Measurements from ENCODE around the gene CAV1.

Gene CAV1

GRCh38 chr7:116532102-116532688, 7.4 kb downstream of the CAV1 start:
- no peak for DNase-seq

- no peak for DNase-seq
These were observed 10.0 kb downstream of the CAV1 start for GRCh38 chr7:116534790-116535189.

DNA sequence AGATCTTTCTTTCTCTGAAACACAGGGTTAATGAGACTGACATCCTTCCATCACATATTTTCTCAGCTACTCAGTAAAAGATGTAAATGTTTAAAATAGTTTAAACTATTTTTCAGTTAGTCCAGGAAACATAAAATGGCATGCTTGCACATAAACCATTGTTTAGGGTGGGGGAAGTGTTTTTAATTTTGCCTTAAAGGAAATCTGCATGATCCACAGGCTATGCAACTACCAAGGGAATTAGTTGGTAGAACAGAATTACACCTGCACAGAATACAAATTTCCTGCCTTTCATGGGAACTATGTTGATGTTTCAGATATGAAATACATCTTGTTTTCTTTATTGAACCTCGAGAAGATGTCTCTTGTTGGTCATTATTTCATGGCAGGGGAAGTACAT, 10.6 kb downstream of the CAV1 start:
- no peak for DNase-seq

GRCh38 chr7:116538138-116538537, 13.3 kb downstream of the CAV1 start:
- DNase-seq: no peak

DNA sequence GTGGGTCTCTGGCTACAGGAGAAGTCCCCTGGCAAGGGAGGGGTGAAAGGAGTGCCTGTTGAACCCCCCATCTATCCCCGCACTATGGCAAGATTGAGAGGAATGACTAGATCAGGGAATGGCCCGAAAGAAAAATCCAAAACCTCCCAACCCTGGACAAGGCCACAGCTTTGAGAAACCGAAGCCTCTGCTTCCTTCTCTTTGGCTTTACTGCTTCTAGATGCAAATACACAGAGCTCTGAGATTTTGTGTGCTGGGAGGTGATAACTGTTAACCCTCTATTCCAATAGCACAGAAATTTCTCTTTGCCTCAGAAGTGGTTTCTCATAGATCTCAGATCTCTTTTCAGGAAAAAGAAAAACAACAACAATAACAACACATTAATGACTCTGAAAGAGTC, 15.0 kb downstream of the CAV1 start:
- DNase-seq: no peak

- no peak for DNase-seq
These were observed 15.9 kb downstream of the CAV1 start for GRCh38 chr7:116540743-116541142.

DNA sequence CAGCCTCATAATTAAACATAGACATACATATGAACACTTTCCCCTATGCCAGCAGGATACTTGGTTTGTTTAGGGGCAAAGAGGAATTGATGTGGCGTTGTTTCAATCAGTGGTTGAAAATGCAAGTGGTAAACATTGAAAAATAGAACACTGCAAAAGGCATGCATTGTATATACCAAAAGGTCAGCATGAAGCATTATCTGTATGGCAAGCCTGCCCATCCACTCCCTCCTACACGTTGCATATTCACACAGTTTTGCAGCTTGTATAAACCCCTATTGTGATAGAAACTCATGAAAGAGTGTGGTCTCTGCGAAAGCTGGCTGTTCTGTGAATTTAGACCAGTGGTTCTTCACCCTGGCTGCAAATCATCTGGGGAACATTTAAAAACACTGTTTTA, 17.1 kb downstream of the CAV1 start:
- no peak for DNase-seq

DNA sequence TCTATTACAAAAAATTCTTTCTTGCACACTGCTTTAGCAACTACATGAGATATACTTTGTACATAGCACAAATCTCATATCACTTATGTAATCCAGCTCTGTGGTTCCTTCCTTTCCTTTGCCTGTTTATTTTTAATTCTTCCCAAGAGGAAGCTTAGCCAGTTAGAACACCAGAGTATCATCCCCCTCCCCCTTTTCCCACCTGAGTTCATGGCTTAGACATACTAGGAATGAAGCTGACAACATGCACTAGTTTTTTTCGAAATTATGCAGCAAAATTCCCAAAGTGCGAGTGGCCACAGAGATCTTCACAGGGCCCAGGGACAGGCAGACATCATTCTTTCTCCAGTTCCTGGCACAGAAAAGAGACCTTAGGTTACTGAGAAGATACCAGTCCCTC, 17.8 kb downstream of the CAV1 start:
- no peak for DNase-seq

- DNase-seq: no peak
These were observed 18.8 kb downstream of the CAV1 start for GRCh38 chr7:116543664-116544063.

GRCh38 chr7:116544487-116544886, 19.7 kb downstream of the CAV1 start:
- DNase-seq: no peak

- no peak for DNase-seq
These were observed 20.7 kb downstream of the CAV1 start for GRCh38 chr7:116545411-116545993.

- no peak for DNase-seq
These were observed 21.2 kb downstream of the CAV1 start for GRCh38 chr7:116546054-116546453.

- no peak for DNase-seq
These were observed 22.1 kb downstream of the CAV1 start for GRCh38 chr7:116546916-116547315.

DNA sequence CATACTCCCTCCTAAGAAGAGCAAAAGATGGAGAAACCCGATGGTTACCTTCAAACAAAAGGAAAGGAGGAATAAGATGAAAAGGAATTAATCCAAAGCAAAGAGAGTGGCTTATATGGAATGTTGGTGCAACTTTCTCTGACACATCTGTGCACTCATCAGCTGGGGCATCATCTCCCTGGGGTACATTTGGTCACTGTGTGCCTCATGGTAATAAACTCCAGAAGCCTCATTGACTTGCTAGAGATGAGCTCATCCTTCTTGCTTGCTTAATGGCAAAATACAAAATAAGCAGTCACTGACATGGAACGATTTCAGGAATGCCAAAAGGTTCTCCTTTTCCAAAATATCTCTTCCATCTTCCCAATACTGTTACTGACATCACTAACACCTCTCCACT, 22.5 kb downstream of the CAV1 start:
- no peak for DNase-seq

DNA sequence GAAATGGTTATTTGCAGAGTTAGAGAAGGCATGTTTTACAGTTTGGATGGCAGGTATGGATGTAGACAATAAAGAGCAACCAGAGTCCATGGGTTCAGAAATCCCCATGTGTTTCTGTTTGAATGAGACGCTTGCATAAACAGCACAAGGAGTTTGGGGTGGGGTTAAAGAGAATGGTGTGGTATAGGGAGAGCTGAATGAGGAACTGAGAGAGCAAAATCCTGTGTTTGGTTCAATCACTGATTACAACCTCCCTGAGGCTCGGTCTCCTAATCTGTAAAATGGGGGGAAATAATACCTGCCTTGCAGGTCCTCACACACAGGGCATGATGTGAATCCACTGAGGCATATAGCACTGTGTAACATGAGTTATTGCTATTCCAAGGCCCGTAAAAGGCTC, 23.7 kb downstream of the CAV1 start:
- DNase-seq: no peak

DNA sequence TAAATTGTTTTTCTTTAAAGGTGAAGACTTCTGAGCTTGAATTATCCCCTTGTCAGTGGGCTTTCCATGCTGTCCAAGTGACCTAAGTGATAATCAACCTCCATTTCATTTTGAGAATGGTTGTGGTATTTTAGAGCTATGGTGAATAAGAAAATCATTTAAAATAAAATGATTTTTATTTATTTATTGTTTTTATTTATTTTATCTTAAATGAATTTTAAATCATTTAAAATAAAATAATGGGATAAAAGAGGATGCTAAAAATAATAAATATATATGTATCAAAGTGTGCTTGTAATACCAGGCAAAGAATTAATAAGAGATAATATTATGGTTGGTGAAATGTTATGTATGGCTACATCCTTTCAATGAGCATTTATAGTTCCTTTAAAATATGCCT, 24.5 kb downstream of the CAV1 start:
- no peak for DNase-seq

DNA sequence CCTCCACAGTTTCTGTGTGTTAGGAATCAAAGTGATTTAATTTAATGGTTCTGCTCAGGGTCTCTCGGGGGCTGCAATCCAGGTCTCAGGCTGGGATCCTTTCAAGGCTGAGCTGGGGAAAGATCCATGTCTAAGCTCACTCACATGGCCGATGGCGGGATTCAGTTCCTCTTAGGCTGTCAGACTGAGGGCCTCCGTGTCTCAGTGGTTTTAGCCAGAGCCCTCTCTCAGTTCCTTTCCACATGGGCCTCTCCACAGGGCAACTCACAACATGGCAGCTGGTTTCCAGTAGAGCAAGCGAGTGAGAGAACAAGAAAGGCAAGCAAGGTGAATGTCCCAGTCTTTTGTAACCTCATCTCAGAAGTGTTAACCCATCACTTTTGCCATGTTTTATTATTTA, 26.9 kb downstream of the CAV1 start:
- DNase-seq: no peak

- no peak for DNase-seq
These were observed 27.8 kb downstream of the CAV1 start for GRCh38 chr7:116552602-116553001.

DNA sequence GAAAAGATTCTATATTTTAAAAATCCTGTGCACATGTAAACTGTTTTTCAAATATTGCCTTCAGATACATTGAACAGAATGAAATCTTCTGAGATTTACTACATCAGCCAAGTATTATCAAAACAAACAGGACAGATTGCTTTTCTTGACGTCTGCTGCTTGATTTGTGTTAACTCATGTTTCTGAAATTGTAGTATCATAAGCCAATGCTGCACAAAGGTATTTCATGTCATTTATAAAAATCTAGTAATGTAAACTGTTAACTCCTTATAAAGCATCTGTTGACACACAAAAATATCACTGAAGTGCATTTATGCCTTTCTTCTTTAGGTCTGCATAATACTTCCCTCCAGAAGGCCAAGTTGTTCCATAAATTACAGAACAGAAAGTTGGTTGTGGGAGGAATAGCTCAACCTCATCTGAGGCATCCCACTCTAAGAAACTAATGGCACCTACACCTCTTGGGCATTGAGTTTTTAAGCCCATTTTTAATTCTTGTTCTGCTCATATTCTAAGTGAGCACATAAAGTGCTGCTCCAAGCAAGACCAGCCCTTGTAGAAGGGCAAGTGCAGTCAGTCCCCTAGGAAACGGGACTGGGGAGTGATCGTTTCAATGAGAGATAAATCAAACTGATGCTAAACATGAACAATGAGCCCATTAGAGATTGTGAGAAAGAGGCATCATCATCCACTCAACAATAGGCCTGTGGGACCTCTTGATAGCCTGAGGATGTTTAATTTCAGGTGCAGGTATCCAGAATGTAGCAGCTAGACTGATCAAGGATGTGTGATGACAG, 28.5 kb downstream of the CAV1 start:
- DNase-seq: no peak

GRCh38 chr7:116554436-116554835, 29.6 kb downstream of the CAV1 start:
- DNase-seq: no peak

DNA sequence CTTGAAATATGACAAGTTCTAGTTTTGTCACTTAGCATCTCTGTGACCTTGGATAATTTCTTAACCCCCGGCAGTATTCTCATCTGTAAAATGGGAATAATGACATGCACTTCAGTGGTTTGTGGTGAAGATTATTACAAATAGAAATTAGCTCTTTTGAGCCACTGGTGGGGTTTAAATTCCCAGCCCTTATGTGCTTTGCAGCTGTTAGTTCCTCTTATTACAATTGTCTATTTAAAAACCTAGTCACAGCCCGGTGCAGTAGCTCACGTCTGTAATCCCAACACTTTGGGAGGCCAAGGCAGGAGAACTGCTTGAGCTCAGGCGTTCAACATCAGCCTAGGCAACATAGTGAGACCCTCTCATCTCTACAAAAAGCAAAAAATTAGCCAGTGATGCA, 30.1 kb downstream of the CAV1 start:
- DNase-seq: no peak

DNA sequence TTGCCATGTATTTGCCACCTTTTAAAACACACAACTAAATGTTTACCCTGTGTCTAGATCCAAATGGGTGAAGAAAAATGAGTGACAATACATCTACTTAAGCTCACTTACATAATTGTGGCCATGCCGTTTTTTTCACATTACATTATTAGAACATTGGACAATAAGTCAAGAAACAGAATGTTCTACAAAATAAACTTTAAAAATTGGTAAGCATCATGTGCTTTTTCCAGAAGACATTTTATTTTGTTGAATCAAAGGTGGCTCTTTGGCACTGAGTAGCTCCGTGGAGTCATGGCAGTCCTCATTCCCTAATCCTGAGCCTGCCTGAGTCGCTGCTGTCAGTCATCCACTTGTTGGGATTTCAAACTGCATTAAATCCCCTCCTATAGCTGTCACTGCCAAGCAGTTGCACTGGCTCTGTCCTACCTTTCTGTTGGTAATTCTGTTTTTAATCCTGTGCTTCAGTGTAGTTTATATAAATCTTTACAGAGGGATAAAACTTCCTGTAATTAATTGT, 32.3 kb downstream of the CAV1 start:
- DNase-seq: no peak

GRCh38 chr7:116557901-116558300, 33.1 kb downstream of the CAV1 start:
- no peak for DNase-seq

All from CD4-positive, alpha-beta T cell treated with Interleukin-6 for 4 hours (primary cell).